ENCODE data around the gene YAF2. TPM values are rescaled to one million over a fixed set of nuclear protein-coding genes. Genes with fewer than 3 reads are reported as not detected.

YAF2 gene
- total RNA-seq, 1 donor from 2014 or later: 35.4 TPM

DNA sequence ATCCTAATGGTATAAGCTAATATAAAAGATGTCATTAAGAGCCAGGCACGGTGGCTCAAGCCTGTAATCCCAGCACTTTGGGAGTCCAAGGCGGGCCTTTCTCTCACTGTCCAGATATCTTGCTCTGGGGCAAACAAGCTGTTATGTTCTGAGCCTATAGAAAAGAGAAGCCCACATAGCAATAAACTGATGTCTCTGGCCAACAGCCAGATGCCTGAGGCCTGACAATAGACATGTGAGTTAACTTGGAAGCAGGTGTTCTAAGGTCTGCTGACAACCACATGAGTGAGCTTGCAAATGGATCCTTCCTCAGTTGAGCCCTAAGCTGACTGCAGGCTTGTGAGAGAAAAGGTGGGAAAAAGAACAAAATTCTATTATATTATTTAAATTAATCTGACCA is 25.0 kb downstream of the YAF2 start:
- H3K27me3 Mint-ChIP-seq (ENCODE audit: low read depth): no peaks in the 10 kb centered on the region
- peaks cover 10% of the 10 kb centered on the region for H3K4me1 Mint-ChIP-seq (ENCODE audit: low read depth)
- TF ChIP-seq, protein P1, sequence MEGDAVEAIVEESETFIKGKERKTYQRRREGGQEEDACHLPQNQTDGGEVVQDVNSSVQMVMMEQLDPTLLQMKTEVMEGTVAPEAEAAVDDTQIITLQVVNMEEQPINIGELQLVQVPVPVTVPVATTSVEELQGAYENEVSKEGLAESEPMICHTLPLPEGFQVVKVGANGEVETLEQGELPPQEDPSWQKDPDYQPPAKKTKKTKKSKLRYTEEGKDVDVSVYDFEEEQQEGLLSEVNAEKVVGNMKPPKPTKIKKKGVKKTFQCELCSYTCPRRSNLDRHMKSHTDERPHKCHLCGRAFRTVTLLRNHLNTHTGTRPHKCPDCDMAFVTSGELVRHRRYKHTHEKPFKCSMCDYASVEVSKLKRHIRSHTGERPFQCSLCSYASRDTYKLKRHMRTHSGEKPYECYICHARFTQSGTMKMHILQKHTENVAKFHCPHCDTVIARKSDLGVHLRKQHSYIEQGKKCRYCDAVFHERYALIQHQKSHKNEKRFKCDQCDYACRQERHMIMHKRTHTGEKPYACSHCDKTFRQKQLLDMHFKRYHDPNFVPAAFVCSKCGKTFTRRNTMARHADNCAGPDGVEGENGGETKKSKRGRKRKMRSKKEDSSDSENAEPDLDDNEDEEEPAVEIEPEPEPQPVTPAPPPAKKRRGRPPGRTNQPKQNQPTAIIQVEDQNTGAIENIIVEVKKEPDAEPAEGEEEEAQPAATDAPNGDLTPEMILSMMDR (IDR thresholded peaks at IDR 0.05): no peak
- H3K36me3 Mint-ChIP-seq (ENCODE audit: low read depth): peaks cover 8% of the 10 kb centered on the region
- DNase-seq (ENCODE audit: low spot score): no peak
- no peak overlapping the region for H3K27ac Mint-ChIP-seq (ENCODE audit: unreplicated experiment)
- no peaks in the 10 kb centered on the region for H3K9me3 Mint-ChIP-seq (ENCODE audit: low read depth)
- no peak overlapping the region for H3K4me3 Mint-ChIP-seq (ENCODE audit: unreplicated experiment)

DNA sequence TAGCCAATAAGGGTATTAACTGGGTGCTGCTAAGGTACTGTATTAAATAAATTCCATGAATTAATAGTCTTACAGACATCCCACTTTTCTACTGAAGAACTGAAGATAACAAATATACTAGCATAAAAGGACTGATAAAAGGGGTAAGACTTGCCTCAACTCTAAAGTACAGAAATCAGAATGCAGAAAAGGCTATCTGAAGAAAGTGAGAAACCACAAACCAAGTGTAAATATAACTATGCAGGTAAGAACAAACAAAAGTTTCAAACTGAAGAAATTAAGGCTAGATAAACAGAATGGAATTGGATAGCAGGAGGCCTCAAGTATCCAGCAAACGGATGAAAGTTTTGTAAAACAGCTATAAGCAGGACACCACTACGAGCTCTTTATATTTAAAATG is 29.5 kb downstream of the YAF2 start:
- Mint-ChIP-seq H3K27me3 (ENCODE audit: low read depth) (no peaks in the 10 kb centered on the region), H3K36me3 (ENCODE audit: low read depth) (peaks cover 15% of the 10 kb centered on the region), H3K9me3 (ENCODE audit: low read depth) (no peaks in the 10 kb centered on the region), H3K27ac (ENCODE audit: unreplicated experiment) (no peak overlapping the region), H3K4me3 (ENCODE audit: unreplicated experiment) (no peak overlapping the region), H3K4me1 (ENCODE audit: low read depth) (no peaks in the 10 kb centered on the region)
- DNase-seq (ENCODE audit: low spot score): no peak
- TF ChIP-seq, protein P1 (IDR thresholded peaks at IDR 0.05): no peak

DNA sequence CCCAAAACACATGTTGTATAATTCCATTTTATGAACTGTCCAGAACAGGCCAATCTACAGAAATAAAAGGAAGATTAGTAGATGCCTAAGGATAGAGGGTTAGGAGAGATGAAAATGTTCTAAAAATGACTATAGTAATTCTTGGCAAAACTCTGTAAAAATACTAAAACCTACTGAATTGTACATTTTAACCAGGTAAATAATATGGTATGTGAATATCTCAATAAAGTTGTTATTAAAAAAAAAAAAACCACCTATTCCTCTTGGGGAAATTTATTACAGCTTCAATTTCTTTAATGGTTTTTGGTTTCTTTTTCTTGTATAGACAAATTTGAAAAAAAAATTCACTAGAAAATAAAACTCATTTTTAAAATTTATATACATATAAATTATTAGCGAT is 33.2 kb downstream of the YAF2 start:
- TF ChIP-seq, protein P1 (IDR thresholded peaks at IDR 0.05): no peak
- Mint-ChIP-seq H3K9me3 (ENCODE audit: low read depth) (no peaks in the 10 kb centered on the region), H3K36me3 (ENCODE audit: low read depth) (peaks cover 17% of the 10 kb centered on the region), H3K27me3 (ENCODE audit: low read depth) (no peaks in the 10 kb centered on the region), H3K27ac (ENCODE audit: unreplicated experiment) (no peak overlapping the region), H3K4me1 (ENCODE audit: low read depth) (no peaks in the 10 kb centered on the region), H3K4me3 (ENCODE audit: unreplicated experiment) (no peak overlapping the region)
- no peak for DNase-seq (ENCODE audit: low spot score)

DNA sequence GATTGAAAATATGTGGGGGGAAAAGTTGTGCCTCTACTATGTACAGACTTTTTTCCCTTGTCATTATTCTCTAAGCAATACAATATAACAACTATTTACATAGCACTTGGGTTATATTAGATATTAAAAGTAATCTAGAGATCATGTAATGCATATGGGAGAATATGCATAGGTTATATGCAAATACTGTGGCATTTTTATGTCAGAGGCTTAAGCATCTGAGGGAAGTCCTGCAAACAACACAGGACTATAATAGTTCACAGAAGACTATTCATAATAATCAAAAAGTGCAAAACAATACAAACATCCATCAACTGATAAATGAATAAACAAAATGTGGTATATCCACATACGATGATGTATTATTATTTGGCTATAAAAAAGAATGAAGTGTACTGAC is 33.7 kb downstream of the YAF2 start:
- TF ChIP-seq, protein P1 (IDR thresholded peaks at IDR 0.05): no peak
- Mint-ChIP-seq H3K4me1 (ENCODE audit: low read depth) (no peaks in the 10 kb centered on the region), H3K27ac (ENCODE audit: unreplicated experiment) (no peak overlapping the region), H3K36me3 (ENCODE audit: low read depth) (peaks cover 17% of the 10 kb centered on the region), H3K27me3 (ENCODE audit: low read depth) (no peaks in the 10 kb centered on the region), H3K4me3 (ENCODE audit: unreplicated experiment) (no peak overlapping the region), H3K9me3 (ENCODE audit: low read depth) (no peaks in the 10 kb centered on the region)
- DNase-seq (ENCODE audit: low spot score): no peak

DNA sequence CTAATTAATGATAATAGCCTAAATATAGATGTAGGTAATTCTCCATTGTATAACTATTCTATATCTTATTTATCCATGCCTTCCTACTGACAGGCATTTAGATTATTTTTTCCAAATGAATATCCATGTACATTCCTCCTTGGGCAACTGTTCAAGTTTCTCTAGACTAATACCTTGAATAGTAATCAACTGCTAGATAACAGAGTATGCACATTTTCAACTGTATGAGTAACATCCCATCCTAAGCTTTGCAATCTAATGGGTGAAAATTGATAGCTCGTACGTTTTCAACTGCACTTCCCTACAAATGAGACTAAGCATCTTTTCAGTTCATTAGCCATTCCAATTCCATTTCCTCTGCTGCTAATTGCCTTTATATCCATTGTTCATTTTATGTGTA is 37.0 kb downstream of the YAF2 start:
- Mint-ChIP-seq H3K9me3 (ENCODE audit: low read depth) (no peaks in the 10 kb centered on the region), H3K27ac (ENCODE audit: unreplicated experiment) (no peak overlapping the region), H3K27me3 (ENCODE audit: low read depth) (no peaks in the 10 kb centered on the region), H3K36me3 (ENCODE audit: low read depth) (peaks cover 9% of the 10 kb centered on the region), H3K4me1 (ENCODE audit: low read depth) (no peaks in the 10 kb centered on the region), H3K4me3 (ENCODE audit: unreplicated experiment) (no peak overlapping the region)
- TF ChIP-seq, protein P1 (IDR thresholded peaks at IDR 0.05): no peak
- DNase-seq (ENCODE audit: low spot score): no peak
